Keratinocyte (primary cell): ENCODE data around the gene TAS2R39.

ENCODE experiments used
- CTCF ChIP-seq, 3 experiments: IDR thresholded peaks in 1 of 3; conservative IDR thresholded peaks in 1 of 3; optimal IDR thresholded peaks in 1 of 3; 2 replicates in 2 of 3; 3 replicates in 1 of 3; pipeline versions ENCODE3 to v1.5.1; 2011; ENCODE audit warnings: low read length in 3 of 3, mild to moderate bottlenecking in 3 of 3, moderate library complexity in 2 of 3, control low read depth in 1 of 3, inconsistent platforms in 1 of 3; ENCODE audit not compliant: insufficient read depth in 2 of 3; ENCODE audit errors: extremely low read depth in 1 of 3
- EZH2 ChIP-seq: IDR thresholded peaks from one replicate; pipeline ENCODE4 v1.6.1; 2012; ENCODE audit warnings: inconsistent platforms, mild to moderate bottlenecking, low read length, moderate library complexity

GRCh38 chr7:143229054-143229790 is 46.0 kb downstream of the TAS2R39 start:
- TF ChIP-seq CTCF (optimal IDR thresholded peaks at IDR 0.05 in 1 of 3, IDR thresholded peaks at IDR 0.05 in 1 of 3, conservative IDR thresholded peaks at IDR 0.05 in 1 of 3; ENCODE audit: extremely low read depth in 1 of 3, insufficient read depth in 2 of 3, low read length in 3 of 3) (no peak), EZH2 (no peak)
